Heart left ventricle (tissue), 13 donors: ENCODE results near the gene PAGE2.

Source experiments
- POLR2A ChIP-seq, 2 donors: fragments of 450-650 bp; IDR thresholded peaks; one replicate each; pipeline ENCODE4 v1.6.1; 2017; ENCODE audit warnings: antibody characterized with exemption in 2 of 2, mild to moderate bottlenecking in 2 of 2, moderate library complexity in 2 of 2
- TF ChIP-seq, protein P1 (sequence below), 12 donors: fragments of 200-600 bp; sonication (generic) in 4 of 12; IDR thresholded peaks; one replicate each; pipeline versions ENCODE4 v1.5.0 to v1.8.0; 2018 to 2022; ENCODE audit warnings: antibody characterized with exemption in 12 of 12, mild to moderate bottlenecking in 5 of 12
- donor health status: ischemic (EF 13 %, LVEDD 7.1; RV severe dilation, severe dysfunction).
- donor health status: DM: no; HTN: yes; CAD: no.
- donor health status: DM: no; HTN: no; CAD: no.
- donor health status: ischemic (EF 25% LVEDD 6.9; RV normal size, moderate dysfunction).
- donor health status: ischemic (EF 25% LVEDD 5.7; RV mildly dilated, moderate dysfunction).
- donor health status: ischemic (EF 35%, LVEDD 5.7; RV mildly dilated, moderate dysfunction).
- donor health status: nonischemic (EF 11% LVEDD 7.7; RV severe dilation, severe dysfunction).
- donor health status: DM: yes; HTN: yes; CAD: no.
- donor health status: PGD.
- donor health status: ischemic (EF 29% LVEDD 5.4; RV normal size, mild dysfunction).
- donor health status: nonischemic (EF 23%, LVEDD 6.1; RV moderate dilation, normal function).

DNA sequence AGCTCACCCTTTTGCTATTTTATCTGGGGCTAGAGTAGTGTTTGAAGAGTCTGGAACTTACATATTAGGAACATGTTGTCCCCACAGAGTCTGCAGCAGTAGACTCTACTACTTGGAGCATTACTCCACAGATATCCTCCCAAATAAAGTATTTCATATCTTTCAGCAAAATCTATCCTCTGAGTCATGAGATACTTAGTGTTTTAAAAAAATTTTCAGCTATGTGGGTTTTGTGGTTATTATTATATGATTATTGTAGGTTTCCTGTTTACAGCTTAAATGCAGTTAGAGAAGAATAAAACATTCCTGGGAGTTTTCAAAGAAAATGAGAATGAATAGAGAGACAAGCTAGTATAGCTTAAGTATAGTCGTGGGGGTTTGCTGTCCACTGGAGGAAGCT, 30.9 kb downstream of the PAGE2 start:
- TF ChIP-seq, protein P1, sequence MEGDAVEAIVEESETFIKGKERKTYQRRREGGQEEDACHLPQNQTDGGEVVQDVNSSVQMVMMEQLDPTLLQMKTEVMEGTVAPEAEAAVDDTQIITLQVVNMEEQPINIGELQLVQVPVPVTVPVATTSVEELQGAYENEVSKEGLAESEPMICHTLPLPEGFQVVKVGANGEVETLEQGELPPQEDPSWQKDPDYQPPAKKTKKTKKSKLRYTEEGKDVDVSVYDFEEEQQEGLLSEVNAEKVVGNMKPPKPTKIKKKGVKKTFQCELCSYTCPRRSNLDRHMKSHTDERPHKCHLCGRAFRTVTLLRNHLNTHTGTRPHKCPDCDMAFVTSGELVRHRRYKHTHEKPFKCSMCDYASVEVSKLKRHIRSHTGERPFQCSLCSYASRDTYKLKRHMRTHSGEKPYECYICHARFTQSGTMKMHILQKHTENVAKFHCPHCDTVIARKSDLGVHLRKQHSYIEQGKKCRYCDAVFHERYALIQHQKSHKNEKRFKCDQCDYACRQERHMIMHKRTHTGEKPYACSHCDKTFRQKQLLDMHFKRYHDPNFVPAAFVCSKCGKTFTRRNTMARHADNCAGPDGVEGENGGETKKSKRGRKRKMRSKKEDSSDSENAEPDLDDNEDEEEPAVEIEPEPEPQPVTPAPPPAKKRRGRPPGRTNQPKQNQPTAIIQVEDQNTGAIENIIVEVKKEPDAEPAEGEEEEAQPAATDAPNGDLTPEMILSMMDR (IDR thresholded peaks at IDR 0.05): no peak
- no peak for TF ChIP-seq POLR2A (IDR thresholded peaks at IDR 0.05)
